ENCODE results near the gene FAM234A.

The FAM234A gene

DNA sequence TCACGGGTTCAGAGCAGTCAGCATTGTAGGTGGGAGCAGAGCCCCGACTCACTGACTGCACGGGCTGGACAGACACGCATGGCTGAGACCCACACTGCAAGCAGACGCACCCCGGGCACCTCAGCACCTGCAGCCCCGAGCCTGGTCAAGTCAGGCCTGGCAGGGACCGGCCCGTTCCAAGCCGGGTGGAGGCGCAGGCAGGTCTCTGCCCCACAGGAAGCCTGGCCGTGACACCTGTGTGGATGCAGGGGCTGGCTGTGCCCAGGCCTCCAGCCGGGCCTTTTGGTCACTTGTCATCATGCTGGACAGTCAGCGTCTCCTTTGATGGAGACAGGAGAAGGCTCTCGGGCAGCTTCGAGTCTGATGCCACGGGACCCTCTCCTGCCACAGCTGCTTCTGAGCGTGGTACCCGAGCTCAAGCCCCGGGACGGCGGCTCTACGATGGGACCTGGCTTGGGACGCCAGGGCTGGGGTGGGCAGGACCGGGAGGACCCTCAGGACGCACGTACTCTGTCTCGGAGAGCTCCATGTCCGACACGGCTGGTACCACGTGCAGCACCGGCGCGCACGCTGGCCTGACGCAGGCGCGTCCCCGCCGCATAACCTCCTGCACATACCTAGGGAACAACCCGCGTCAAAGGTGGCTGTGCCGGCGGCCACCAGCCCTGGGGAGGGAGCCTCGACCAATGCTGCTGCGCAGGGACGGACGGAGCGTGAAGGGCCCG lies 56.2 kb downstream of the FAM234A start:
- no peak for DNase-seq (ENCODE audit: low spot score)
- in situ Hi-C loops (cut with MboI; ENCODE audit: low pct_unique_long_range_greater_than_20kb, low sequenced_read_pairs, unreplicated experiment), result no loop called here
- TF ChIP-seq, protein P1, sequence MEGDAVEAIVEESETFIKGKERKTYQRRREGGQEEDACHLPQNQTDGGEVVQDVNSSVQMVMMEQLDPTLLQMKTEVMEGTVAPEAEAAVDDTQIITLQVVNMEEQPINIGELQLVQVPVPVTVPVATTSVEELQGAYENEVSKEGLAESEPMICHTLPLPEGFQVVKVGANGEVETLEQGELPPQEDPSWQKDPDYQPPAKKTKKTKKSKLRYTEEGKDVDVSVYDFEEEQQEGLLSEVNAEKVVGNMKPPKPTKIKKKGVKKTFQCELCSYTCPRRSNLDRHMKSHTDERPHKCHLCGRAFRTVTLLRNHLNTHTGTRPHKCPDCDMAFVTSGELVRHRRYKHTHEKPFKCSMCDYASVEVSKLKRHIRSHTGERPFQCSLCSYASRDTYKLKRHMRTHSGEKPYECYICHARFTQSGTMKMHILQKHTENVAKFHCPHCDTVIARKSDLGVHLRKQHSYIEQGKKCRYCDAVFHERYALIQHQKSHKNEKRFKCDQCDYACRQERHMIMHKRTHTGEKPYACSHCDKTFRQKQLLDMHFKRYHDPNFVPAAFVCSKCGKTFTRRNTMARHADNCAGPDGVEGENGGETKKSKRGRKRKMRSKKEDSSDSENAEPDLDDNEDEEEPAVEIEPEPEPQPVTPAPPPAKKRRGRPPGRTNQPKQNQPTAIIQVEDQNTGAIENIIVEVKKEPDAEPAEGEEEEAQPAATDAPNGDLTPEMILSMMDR (IDR thresholded peaks at IDR 0.05; ENCODE audit: extremely low read depth, insufficient read depth, missing control alignments), result no peak

DNA sequence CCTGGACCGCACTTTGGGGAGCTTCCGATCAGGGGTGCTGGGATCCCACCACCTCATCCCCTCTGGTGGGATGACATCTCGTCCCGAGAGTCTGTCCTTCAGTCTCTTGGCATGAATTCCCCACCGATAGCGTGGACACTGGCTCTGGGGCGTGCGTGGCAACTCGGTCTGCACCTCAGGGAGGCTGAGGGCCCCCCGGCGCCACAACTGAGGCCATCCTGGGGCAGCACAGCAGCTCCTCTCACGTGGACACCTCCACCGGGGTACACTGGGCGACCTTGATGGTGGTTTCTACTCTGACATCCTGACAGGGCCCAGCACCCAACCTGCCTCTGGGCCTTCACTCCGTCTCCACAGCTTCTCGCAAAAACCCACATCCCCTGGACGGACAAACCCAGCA lies 56.9 kb downstream of the FAM234A start:
- TF ChIP-seq, protein P1 (IDR thresholded peaks at IDR 0.05; ENCODE audit: extremely low read depth, insufficient read depth, missing control alignments), result no peak
- in situ Hi-C loops (cut with MboI; ENCODE audit: low pct_unique_long_range_greater_than_20kb, low sequenced_read_pairs, unreplicated experiment), result no loop called here
- DNase-seq (ENCODE audit: low spot score), result no peak

DNA sequence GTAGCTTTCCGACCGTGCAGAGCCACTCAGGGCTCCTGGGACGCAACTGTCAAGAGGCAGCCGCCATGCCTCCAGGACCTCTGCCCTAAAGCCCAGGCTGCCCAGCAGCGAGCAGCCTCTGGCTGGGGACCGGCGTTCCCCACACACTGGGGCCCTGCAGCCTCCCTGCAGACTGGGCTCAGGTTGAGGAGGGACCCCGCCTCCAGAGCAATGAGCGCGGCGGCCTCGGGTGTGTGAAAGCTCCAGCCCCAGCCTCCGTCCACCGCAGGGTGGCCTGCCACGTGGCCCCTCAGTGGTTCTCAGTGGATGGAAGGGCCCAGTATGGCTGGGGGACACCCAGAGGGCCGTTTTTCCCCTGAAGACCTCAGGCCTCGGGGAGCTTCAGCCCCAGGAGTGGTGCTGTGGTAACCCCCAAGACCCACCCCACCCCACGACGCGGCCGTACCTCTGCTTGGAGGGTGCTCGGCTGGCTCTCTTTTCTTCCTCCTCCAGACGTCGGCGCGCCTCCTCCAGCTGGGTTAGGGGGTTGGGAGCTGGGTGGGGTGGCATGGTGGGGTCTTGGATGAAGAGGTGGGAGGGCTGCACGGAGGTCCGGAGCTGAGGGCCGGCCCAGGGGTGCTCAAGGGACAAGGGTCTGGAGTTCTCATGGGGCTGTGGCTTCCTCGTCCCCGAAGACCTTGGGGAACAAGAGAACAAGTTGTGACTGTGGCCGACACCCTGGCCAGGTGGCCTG lies 58.6 kb downstream of the FAM234A start:
- no peak for DNase-seq (ENCODE audit: low spot score)
- TF ChIP-seq, protein P1 (IDR thresholded peaks at IDR 0.05; ENCODE audit: extremely low read depth, insufficient read depth, missing control alignments), result no peak
- in situ Hi-C loops (cut with MboI; ENCODE audit: low pct_unique_long_range_greater_than_20kb, low sequenced_read_pairs, unreplicated experiment), result no loop called here

DNA sequence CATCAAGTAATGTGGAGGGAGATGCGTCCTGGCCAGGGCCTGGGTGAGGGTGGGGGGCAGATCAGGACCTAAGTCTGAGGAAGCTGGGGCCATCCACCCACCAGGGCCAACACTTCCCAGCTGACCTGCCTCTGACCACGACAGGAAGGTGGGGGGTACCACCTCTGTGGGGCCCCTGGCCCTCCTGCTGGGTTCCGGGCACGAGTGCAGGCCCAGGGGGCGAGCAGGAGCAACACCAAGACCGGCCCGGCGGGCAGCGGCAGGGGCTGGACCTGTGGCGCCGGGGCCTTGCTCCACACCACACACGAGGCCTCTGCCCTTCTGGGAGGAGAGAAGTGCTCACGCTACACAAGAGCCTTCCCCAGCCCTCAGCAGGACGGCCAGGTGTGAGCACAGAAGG lies 61.7 kb downstream of the FAM234A start:
- TF ChIP-seq, protein P1 (IDR thresholded peaks at IDR 0.05; ENCODE audit: extremely low read depth, insufficient read depth, missing control alignments), result no peak
- in situ Hi-C loops (cut with MboI; ENCODE audit: low pct_unique_long_range_greater_than_20kb, low sequenced_read_pairs, unreplicated experiment), result no loop called here

DNA sequence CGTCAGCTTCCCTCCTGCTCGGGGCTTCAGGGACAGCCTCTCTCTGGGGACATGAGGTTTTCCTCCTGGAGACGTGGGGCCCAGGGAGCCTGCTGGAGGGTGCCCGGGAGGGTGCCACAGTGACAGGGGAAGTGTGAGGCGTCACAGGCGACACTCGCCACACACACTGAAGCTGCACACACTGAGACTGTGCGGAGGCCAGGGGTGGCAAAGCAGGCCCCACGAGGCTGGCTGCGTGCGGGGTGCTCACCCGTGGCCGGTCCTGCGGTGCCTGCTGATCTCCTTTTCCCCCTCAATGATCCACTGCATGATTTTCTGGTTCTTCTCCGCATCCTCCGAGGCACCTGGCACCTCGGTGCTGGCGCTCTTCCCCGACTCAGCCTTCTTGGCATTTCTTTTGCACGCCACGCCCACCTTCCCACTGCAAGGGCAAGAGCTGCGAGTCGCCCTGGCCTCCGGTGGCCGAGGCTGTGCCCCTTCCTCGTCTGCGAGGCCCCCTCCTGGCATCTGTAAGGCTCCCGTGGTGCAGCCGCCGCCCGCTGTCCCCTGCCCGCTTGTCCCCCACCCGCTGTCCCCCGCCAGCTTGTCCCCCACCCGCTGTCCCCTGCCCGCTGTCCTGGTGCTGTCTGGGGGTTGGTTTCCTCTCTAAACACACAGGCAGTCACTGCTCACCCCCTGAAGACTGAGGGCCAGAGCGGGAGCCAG lies 62.3 kb downstream of the FAM234A start:
- in situ Hi-C loops (cut with MboI; ENCODE audit: low pct_unique_long_range_greater_than_20kb, low sequenced_read_pairs, unreplicated experiment), result no loop called here
- TF ChIP-seq, protein P1 (IDR thresholded peaks at IDR 0.05; ENCODE audit: extremely low read depth, insufficient read depth, missing control alignments), result no peak
- DNase-seq (ENCODE audit: low spot score), result no peak

More for the DNA sequence above, 61.7 kb downstream of the FAM234A start:
- no peak for DNase-seq (ENCODE audit: low spot score)

DNA sequence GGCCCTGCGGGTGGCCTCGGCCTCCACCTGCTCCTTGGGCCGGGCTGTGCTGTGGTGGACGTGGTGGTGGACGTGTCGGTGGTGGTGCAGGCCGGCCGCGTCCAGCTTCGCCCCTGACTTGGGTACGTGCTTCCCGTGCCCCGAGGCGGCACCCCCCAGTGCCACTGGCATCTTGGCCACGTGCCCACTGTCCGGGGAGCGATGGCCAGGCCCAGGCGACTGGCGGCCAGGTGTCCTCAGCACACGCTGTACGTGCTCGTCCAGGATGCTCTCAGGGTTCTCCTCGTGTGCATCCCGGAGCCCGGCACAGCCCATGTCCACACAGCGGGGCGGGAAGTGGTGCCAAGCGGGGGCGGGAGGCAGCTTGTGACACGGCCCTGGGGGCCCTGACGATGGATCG lies 63.2 kb downstream of the FAM234A start:
- DNase-seq (ENCODE audit: low spot score), result no peak
- in situ Hi-C loops (cut with MboI; ENCODE audit: low pct_unique_long_range_greater_than_20kb, low sequenced_read_pairs, unreplicated experiment), result no loop called here
- TF ChIP-seq, protein P1 (IDR thresholded peaks at IDR 0.05; ENCODE audit: extremely low read depth, insufficient read depth, missing control alignments), result no peak
